Measurements from ENCODE around the gene SMOC2. TPM values are rescaled to one million over a fixed set of nuclear protein-coding genes. Genes with fewer than 3 reads are reported as not detected.

Gene SMOC2
- total and polyA plus RNA-seq, 2 of the 4 experiments (the other 2 are of a cell fraction), result not detected

- DNase-seq (no peak), ATAC-seq (ENCODE audit: low read depth) (no peak)
- Histone ChIP-seq H2AFZ (replicated peaks; ENCODE audit: low read length, poor library complexity) (no peak overlapping the region), H2BK120ac (ENCODE audit: low read depth, low read length) (no peak overlapping the region), H3K27me3 (ENCODE audit: control insufficient read depth, insufficient read depth, low read length) (no peaks in the 10 kb centered on the region), H3K18ac (ENCODE audit: low read depth, low read length) (no peak overlapping the region), H2BK5ac (ENCODE audit: low read depth, low read length, poor library complexity, severe bottlenecking) (no peak overlapping the region), H2BK15ac (ENCODE audit: low read depth, low read length) (no peak overlapping the region), H4K5ac (ENCODE audit: low read depth, low read length) (no peak overlapping the region), H2AK5ac (ENCODE audit: low read depth, low read length) (no peak overlapping the region), H3K79me1 (ENCODE audit: low read depth in 1 of 2, low read length in 2 of 2) (no peaks in the 10 kb centered on the region), H4K20me1 (ENCODE audit: insufficient read depth, low read length) (no peaks in the 10 kb centered on the region), H3K9me3 (ENCODE audit: control insufficient read depth, insufficient read depth, low read length) (peaks cover 42% of the 10 kb centered on the region), H4K8ac (ENCODE audit: low read depth in 2 of 2, low read length in 2 of 2) (no peak overlapping the region), H3K4me3 (ENCODE audit: insufficient read depth, low read depth, low read length) (no peak overlapping the region), H3K9ac (ENCODE audit: low read depth, low read length) (no peak overlapping the region), H3K56ac (ENCODE audit: extremely low read depth, insufficient read depth, low read length) (no peak overlapping the region), H3K23ac (ENCODE audit: low read depth, low read length) (no peak overlapping the region), H3K27ac (ENCODE audit: insufficient read depth, low read length) (no peak overlapping the region), H3K4ac (ENCODE audit: low read depth, low read length) (no peak overlapping the region), H3K14ac (replicated peaks; ENCODE audit: low read depth, low read length) (no peak overlapping the region), H4K91ac (ENCODE audit: insufficient read depth, low read depth, low read length) (no peak overlapping the region), H3K9me1 (ENCODE audit: insufficient read depth, low read length) (no peaks in the 10 kb centered on the region), H3K36me3 (ENCODE audit: control insufficient read depth, insufficient read depth, low read length) (no peaks in the 10 kb centered on the region), H2AK9ac (replicated peaks; ENCODE audit: low read depth, low read length, poor library complexity) (no peak overlapping the region), H3K4me1 (ENCODE audit: control insufficient read depth, insufficient read depth, low read length) (no peaks in the 10 kb centered on the region), H3K4me2 (ENCODE audit: low read depth, low read length) (no peak overlapping the region), H2BK20ac (ENCODE audit: low read depth, low read length) (no peak overlapping the region)
- BruUV-seq (replicated peaks), result no TSS peak
- ChIA-PET CTCF (no interaction called here), POLR2A (ENCODE audit: unreplicated experiment) (no interaction called here)
- dilution Hi-C loops (cut with HindIII; ENCODE audit: low sequenced_read_pairs, unreplicated experiment) (no loop called here), intact Hi-C loops (cut with micrococcal nuclease) (no loop called here), in situ Hi-C loops (cut with MboI; ENCODE audit: low sequenced_read_pairs) (no loop called here)
- TF ChIP-seq CHD1 (IDR thresholded peaks at IDR 0.05; ENCODE audit: low read depth, low read length) (no peak), RAD21 (IDR thresholded peaks at IDR 0.05; ENCODE audit: low read length) (no peak), BHLHE40 (IDR thresholded peaks at IDR 0.05; ENCODE audit: low read depth, low read length) (no peak), MAZ (IDR thresholded peaks at IDR 0.05; ENCODE audit: borderline replicate concordance, low read depth, low read length) (no peak), MAFK (IDR thresholded peaks at IDR 0.05; ENCODE audit: low read depth, low read length) (no peak), SMC3 (IDR thresholded peaks at IDR 0.05; ENCODE audit: low read depth, low read length) (no peak), MXI1 (IDR thresholded peaks at IDR 0.05; ENCODE audit: borderline replicate concordance, low read depth, low read length) (no peak), RFX5 (IDR thresholded peaks at IDR 0.05; ENCODE audit: low read depth, low read length) (no peak), POLR2A (IDR thresholded peaks at IDR 0.05; ENCODE audit: low read depth, low read length) (no peak), ELK1 (IDR thresholded peaks at IDR 0.05; ENCODE audit: borderline replicate concordance, low read depth, low read length) (no peak), FOS (IDR thresholded peaks at IDR 0.05; ENCODE audit: low read depth, low read length) (no peak), RCOR1 (IDR thresholded peaks at IDR 0.05; ENCODE audit: insufficient replicate concordance, low read length) (no peak), USF2 (IDR thresholded peaks at IDR 0.05; ENCODE audit: low read depth, low read length) (no peak), NFE2L2 (IDR thresholded peaks at IDR 0.05; ENCODE audit: low read depth, low read length) (no peak), CEBPB (IDR thresholded peaks at IDR 0.05; ENCODE audit: low read depth, low read length) (no peak)
- TF ChIP-seq, protein P1, sequence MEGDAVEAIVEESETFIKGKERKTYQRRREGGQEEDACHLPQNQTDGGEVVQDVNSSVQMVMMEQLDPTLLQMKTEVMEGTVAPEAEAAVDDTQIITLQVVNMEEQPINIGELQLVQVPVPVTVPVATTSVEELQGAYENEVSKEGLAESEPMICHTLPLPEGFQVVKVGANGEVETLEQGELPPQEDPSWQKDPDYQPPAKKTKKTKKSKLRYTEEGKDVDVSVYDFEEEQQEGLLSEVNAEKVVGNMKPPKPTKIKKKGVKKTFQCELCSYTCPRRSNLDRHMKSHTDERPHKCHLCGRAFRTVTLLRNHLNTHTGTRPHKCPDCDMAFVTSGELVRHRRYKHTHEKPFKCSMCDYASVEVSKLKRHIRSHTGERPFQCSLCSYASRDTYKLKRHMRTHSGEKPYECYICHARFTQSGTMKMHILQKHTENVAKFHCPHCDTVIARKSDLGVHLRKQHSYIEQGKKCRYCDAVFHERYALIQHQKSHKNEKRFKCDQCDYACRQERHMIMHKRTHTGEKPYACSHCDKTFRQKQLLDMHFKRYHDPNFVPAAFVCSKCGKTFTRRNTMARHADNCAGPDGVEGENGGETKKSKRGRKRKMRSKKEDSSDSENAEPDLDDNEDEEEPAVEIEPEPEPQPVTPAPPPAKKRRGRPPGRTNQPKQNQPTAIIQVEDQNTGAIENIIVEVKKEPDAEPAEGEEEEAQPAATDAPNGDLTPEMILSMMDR (conservative IDR thresholded peaks at IDR 0.05; ENCODE audit: low read depth, low read length), result no peak
- 0% methylated on average over 1 of the region's 9 CpGs; no CpG with 5 or more reads in 1 of the 2 experiments for WGBS, 2 experiments (ENCODE audit: extremely low coverage in 2 of 2, insufficient read length in 1 of 2)
Observed at GRCh38 chr6:168403370-168404005, 37.5 kb upstream of the SMOC2 start.

Data from IMR-90 (cell line).